HUES6 (cell line): ENCODE results near the gene ZNF891.

ENCODE experiments used
- H3K27ac ChIP-seq: 2 replicates; pipeline ENCODE4 v1.7.0; 2013; ENCODE audit warnings: low read depth, mild to moderate bottlenecking, low read length, inconsistent platforms
- H3K27me3 ChIP-seq: 2 replicates; pipeline ENCODE4 v1.6.1; 2013; ENCODE audit warnings: low read length; ENCODE audit not compliant: control insufficient read depth, insufficient read depth
- H3K36me3 ChIP-seq: 2 replicates; pipeline ENCODE4 v1.6.1; 2013; ENCODE audit warnings: low read length; ENCODE audit not compliant: control insufficient read depth, insufficient read depth
- H3K4me1 ChIP-seq: 2 replicates; pipeline ENCODE4 v1.6.1; 2013; ENCODE audit warnings: low read length; ENCODE audit not compliant: control insufficient read depth, insufficient read depth
- H3K4me3 ChIP-seq: 2 replicates; pipeline ENCODE4 v1.5.1; 2013; ENCODE audit warnings: low read depth, low read length
- H3K9ac ChIP-seq: one replicate; pipeline ENCODE4 v1.6.1; 2013; ENCODE audit warnings: mild to moderate bottlenecking, low read length
- H3K9me3 ChIP-seq: 2 replicates; pipeline ENCODE4 v1.6.1; 2013; ENCODE audit warnings: low read depth, low read length; ENCODE audit not compliant: control insufficient read depth, insufficient read depth

The ZNF891 gene

GRCh38 chr12:133130038-133130807 is at the start of gene ZNF891, which contains the start of gene ZNF10:
Gene ZNF891 (minus strand): TSS chr12:133130274. CDS start chr12:133121918, 8,356 bp downstream.
Gene ZNF10 (plus strand): TSS chr12:133130627. CDS start chr12:133144493, 13,866 bp downstream.
- Histone ChIP-seq H3K9me3 (peaks cover 52% of the 10 kb centered on the region), H3K27me3 (no peaks in the 10 kb centered on the region), H3K4me3 (peak within 1 kb of the TSS; percentile 78), H3K9ac (peak within 1 kb of the TSS; percentile 89), H3K4me1 (no peaks in the 10 kb centered on the region), H3K27ac (peak within 1 kb of the TSS; percentile 93), H3K36me3 (peaks cover 39% of the 10 kb centered on the region)

- Histone ChIP-seq H3K27ac (no peak overlapping the region), H3K4me1 (no peaks in the 10 kb centered on the region), H3K4me3 (no peak overlapping the region), H3K36me3 (no peaks in the 10 kb centered on the region), H3K9ac (no peak overlapping the region), H3K9me3 (peaks cover 74% of the 10 kb centered on the region), H3K27me3 (no peaks in the 10 kb centered on the region)
These were observed 44.8 kb upstream of the ZNF891 start for GRCh38 chr12:133174901-133175300.

- H3K27ac ChIP-seq, result no peak overlapping the region
- no peaks in the 10 kb centered on the region for H3K36me3 ChIP-seq
- H3K9ac ChIP-seq, result no peak overlapping the region
- H3K4me3 ChIP-seq, result no peak overlapping the region
- peaks cover 79% of the 10 kb centered on the region for H3K9me3 ChIP-seq
- no peaks in the 10 kb centered on the region for H3K27me3 ChIP-seq
- no peaks in the 10 kb centered on the region for H3K4me1 ChIP-seq
These were observed 42.4 kb upstream of the ZNF891 start for GRCh38 chr12:133172491-133172890.

- Histone ChIP-seq H3K9ac (no peak overlapping the region), H3K27ac (no peak overlapping the region), H3K36me3 (no peaks in the 10 kb centered on the region), H3K4me3 (no peak overlapping the region), H3K4me1 (no peaks in the 10 kb centered on the region), H3K27me3 (no peaks in the 10 kb centered on the region), H3K9me3 (peaks cover 74% of the 10 kb centered on the region)
These were observed 35.7 kb upstream of the ZNF891 start for GRCh38 chr12:133165776-133166175.

- Histone ChIP-seq H3K9me3 (peaks cover 86% of the 10 kb centered on the region), H3K4me3 (no peak overlapping the region), H3K27me3 (no peaks in the 10 kb centered on the region), H3K36me3 (peaks cover 72% of the 10 kb centered on the region), H3K9ac (no peak overlapping the region), H3K4me1 (no peaks in the 10 kb centered on the region), H3K27ac (no peak overlapping the region)
These were observed 26.1 kb upstream of the ZNF891 start for GRCh38 chr12:133156125-133156690.

- Histone ChIP-seq H3K4me3 (no peak overlapping the region), H3K4me1 (no peaks in the 10 kb centered on the region), H3K9me3 (peaks cover 73% of the 10 kb centered on the region), H3K36me3 (peaks cover 55% of the 10 kb centered on the region), H3K9ac (no peak overlapping the region), H3K27me3 (no peaks in the 10 kb centered on the region), H3K27ac (no peak overlapping the region)
These were observed 15.9 kb upstream of the ZNF891 start for GRCh38 chr12:133145981-133146380.

GRCh38 chr12:133135747-133136146 is 5.7 kb upstream of the ZNF891 start:
- Histone ChIP-seq H3K27me3 (no peaks in the 10 kb centered on the region), H3K4me1 (no peaks in the 10 kb centered on the region), H3K4me3 (no peak overlapping the region), H3K27ac (no peak overlapping the region), H3K9ac (no peak overlapping the region), H3K9me3 (peaks cover 78% of the 10 kb centered on the region), H3K36me3 (peaks cover 68% of the 10 kb centered on the region)

- peaks cover 52% of the 10 kb centered on the region for H3K9me3 ChIP-seq
- H3K27me3 ChIP-seq, result no peaks in the 10 kb centered on the region
- H3K4me1 ChIP-seq, result no peaks in the 10 kb centered on the region
- H3K4me3 ChIP-seq, result peak overlapping the region; percentile 78
- peak overlapping the region; percentile 76 for H3K9ac ChIP-seq
- peak overlapping the region; percentile 93; the same call in 1 of the 2 replicates for H3K27ac ChIP-seq
- H3K36me3 ChIP-seq, result peaks cover 39% of the 10 kb centered on the region
These were observed 694 bp upstream of the ZNF891 start for GRCh38 chr12:133130808-133131128.

GRCh38 chr12:133129368-133130037 is 571 bp downstream of the ZNF891 start:
- Histone ChIP-seq H3K9ac (peak overlapping the region; percentile 89), H3K9me3 (peaks cover 52% of the 10 kb centered on the region), H3K4me1 (no peaks in the 10 kb centered on the region), H3K4me3 (peak overlapping the region; percentile 78), H3K36me3 (peaks cover 36% of the 10 kb centered on the region), H3K27ac (peak overlapping the region; percentile 93), H3K27me3 (no peaks in the 10 kb centered on the region)

GRCh38 chr12:133124674-133125073 is 5.4 kb downstream of the ZNF891 start:
- H3K27ac ChIP-seq, result no peak overlapping the region
- H3K9ac ChIP-seq, result no peak overlapping the region
- H3K4me3 ChIP-seq, result no peak overlapping the region
- H3K36me3 ChIP-seq, result peaks cover 59% of the 10 kb centered on the region
- no peaks in the 10 kb centered on the region for H3K27me3 ChIP-seq
- no peaks in the 10 kb centered on the region for H3K4me1 ChIP-seq
- H3K9me3 ChIP-seq, result peaks cover 74% of the 10 kb centered on the region
